ENCODE data around the gene VWA5B2. TPM values are rescaled to one million over a fixed set of nuclear protein-coding genes. Genes with fewer than 3 reads are reported as not detected.

The VWA5B2 gene
- total RNA-seq, 1 experiment from 2014 or later: 10.6 TPM

DNA sequence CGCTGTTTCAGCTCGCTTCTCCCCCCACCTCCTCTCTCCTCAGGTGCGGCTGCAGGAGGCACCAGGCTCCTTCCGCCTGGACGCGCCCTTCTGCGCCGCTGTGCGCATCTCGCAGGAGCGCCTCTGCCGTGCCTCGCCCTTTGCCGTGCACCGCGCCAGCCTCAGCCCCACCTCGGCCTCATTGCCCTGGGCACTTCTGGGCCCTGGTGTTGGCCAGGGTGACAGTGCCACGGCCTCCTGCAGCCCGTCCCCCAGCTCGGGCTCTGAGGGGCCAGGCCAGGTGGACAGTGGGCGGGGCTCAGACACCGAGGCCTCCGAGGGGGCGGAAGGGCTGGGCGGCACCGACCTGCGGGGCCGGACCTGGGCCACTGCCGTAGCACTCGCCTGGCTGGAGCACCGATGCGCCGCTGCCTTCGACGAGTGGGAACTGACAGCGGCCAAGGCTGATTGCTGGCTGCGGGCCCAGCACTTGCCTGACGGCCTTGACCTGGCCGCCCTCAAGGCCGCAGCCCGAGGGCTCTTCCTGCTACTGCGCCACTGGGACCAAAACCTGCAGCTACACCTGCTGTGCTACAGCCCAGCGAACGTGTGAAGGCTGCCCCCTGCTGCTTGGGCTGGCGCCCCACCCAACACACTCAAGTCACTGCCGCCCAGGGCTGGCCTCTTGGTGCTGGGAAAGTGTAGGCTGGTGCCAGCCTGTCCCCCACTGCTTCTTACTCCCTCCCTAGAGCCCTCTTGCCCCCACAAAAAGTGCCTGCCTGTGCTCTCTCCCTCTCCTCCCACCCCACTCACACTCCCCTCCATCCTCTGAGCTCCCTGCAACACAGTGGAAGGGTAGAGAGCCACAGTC is 12.3 kb downstream of the VWA5B2 start:
- H3K27ac ChIP-seq (ENCODE audit: low read depth, low read length): no peak overlapping the region; the same call in 1 of the 2 replicates
- no peaks in the 10 kb centered on the region for H4K20me1 ChIP-seq (ENCODE audit: insufficient read depth)
- TF ChIP-seq POLR2AphosphoS5 (IDR thresholded peaks at IDR 0.05; ENCODE audit: low read depth, low read length) (peak; percentile 41; the same call in 1 of the 2 replicates), SP1 (IDR thresholded peaks at IDR 0.05; ENCODE audit: low read depth) (no peak), RAD21 (IDR thresholded peaks at IDR 0.05; ENCODE audit: low read depth) (no peak), CTCF (IDR thresholded peaks at IDR 0.05 in 2 of 3, conservative IDR thresholded peaks at IDR 0.05 in 1 of 3; ENCODE audit: borderline replicate concordance in 1 of 3, insufficient read depth in 1 of 3, low read depth in 2 of 3, low read length in 2 of 3) (peak in 2 of 3 experiments; percentile 41 to 49; a peak in 4 of 6 replicates)
- no peaks in the 10 kb centered on the region for H3K9me3 ChIP-seq (ENCODE audit: control insufficient read depth in 1 of 2, insufficient read depth in 1 of 2, low read depth in 1 of 2, low read length in 2 of 2)
- H2AFZ ChIP-seq (ENCODE audit: low read depth, low read length, poor library complexity, severe bottlenecking): no peak overlapping the region
- no peak overlapping the region for H3K9ac ChIP-seq (ENCODE audit: low read length)
- ATAC-seq: peak; percentile 81
- no peaks in the 10 kb centered on the region for H3K27me3 ChIP-seq (ENCODE audit: insufficient read depth, low read length)
- POLR2A ChIA-PET: no interaction called here
- peaks cover 28 to 38% of the 10 kb centered on the region in 2 experiments; a peak in 3 of 4 replicates for H3K36me3 ChIP-seq (ENCODE audit: control insufficient read depth in 1 of 2, insufficient read depth in 2 of 2, low read length in 2 of 2)
- no peak overlapping the region for H3K4me2 ChIP-seq (ENCODE audit: low read length)
- no peak for DNase-seq (ENCODE audit: low read depth, low spot score)
- RAD21 ChIA-PET (ENCODE audit: low non-redundant PET in 1 of 2, low total read pairs in 2 of 2, uncharacterized antibody in 2 of 2, unreplicated experiment in 2 of 2): interaction anchor here in 1 of 2 experiments (0.8 kb wide), 1 partner anchor 96 kb away, joined by 3 read pairs; no protein-coding TSS in a partner anchor
- CTCF ChIA-PET: interaction anchor here (0.8 to 1.8 kb wide), 4 partner anchors 8 to 97 kb away, joined by 3 to 6 read pairs (median 4); no protein-coding TSS in a partner anchor
- no peaks in the 10 kb centered on the region for H3K4me1 ChIP-seq (ENCODE audit: control insufficient read depth in 1 of 2, insufficient read depth in 2 of 2, low read length in 2 of 2)
- no TSS peak for BruUV-seq (replicated peaks)
- intact Hi-C loops (cut with micrococcal nuclease): no loop called here
- no peaks in the 10 kb centered on the region for H3K9me2 ChIP-seq (ENCODE audit: insufficient read depth)
- H3K4me3 ChIP-seq (replicated peaks in 1 of 2; ENCODE audit: low read depth in 1 of 2, low read length in 2 of 2): no peak overlapping the region
- H3K79me2 ChIP-seq (ENCODE audit: insufficient read depth, low read length): peaks cover 16% of the 10 kb centered on the region

- peaks cover 28 to 38% of the 10 kb centered on the region in 2 experiments; a peak in 3 of 4 replicates for H3K36me3 ChIP-seq (ENCODE audit: control insufficient read depth in 1 of 2, insufficient read depth in 2 of 2, low read length in 2 of 2)
- no peak overlapping the region for H2AFZ ChIP-seq (ENCODE audit: low read depth, low read length, poor library complexity, severe bottlenecking)
- no peak for DNase-seq (ENCODE audit: low read depth, low spot score)
- peaks cover 21% of the 10 kb centered on the region for H3K79me2 ChIP-seq (ENCODE audit: insufficient read depth, low read length)
- H3K4me1 ChIP-seq (ENCODE audit: control insufficient read depth in 1 of 2, insufficient read depth in 2 of 2, low read length in 2 of 2): peaks cover 0 to under 1% of the 10 kb centered on the region in 2 experiments; a peak in 2 of 4 replicates
- no peaks in the 10 kb centered on the region for H3K27me3 ChIP-seq (ENCODE audit: insufficient read depth, low read length)
- ChIA-PET CTCF (interaction anchor here (0.8 to 1.2 kb wide), 3 partner anchors 15 to 98 kb away, joined by 3 to 6 read pairs (median 4); no protein-coding TSS in a partner anchor), RAD21 (ENCODE audit: low non-redundant PET in 1 of 2, low total read pairs in 2 of 2, uncharacterized antibody in 2 of 2, unreplicated experiment in 2 of 2) (no interaction called here), POLR2A (no interaction called here)
- no peak overlapping the region for H3K9ac ChIP-seq (ENCODE audit: low read length)
- no peak overlapping the region; the same call in 1 of the 2 replicates for H3K27ac ChIP-seq (ENCODE audit: low read depth, low read length)
- no peaks in the 10 kb centered on the region for H4K20me1 ChIP-seq (ENCODE audit: insufficient read depth)
- BruUV-seq (replicated peaks): no TSS peak
- intact Hi-C loops (cut with micrococcal nuclease): no loop called here
- H3K9me3 ChIP-seq (ENCODE audit: control insufficient read depth in 1 of 2, insufficient read depth in 1 of 2, low read depth in 1 of 2, low read length in 2 of 2): no peaks in the 10 kb centered on the region
- no peak overlapping the region for H3K4me3 ChIP-seq (replicated peaks in 1 of 2; ENCODE audit: low read depth in 1 of 2, low read length in 2 of 2)
- no peak for ATAC-seq
- TF ChIP-seq FOSL1 (IDR thresholded peaks at IDR 0.05; ENCODE audit: low read depth): no peak
- TF ChIP-seq, protein P1, sequence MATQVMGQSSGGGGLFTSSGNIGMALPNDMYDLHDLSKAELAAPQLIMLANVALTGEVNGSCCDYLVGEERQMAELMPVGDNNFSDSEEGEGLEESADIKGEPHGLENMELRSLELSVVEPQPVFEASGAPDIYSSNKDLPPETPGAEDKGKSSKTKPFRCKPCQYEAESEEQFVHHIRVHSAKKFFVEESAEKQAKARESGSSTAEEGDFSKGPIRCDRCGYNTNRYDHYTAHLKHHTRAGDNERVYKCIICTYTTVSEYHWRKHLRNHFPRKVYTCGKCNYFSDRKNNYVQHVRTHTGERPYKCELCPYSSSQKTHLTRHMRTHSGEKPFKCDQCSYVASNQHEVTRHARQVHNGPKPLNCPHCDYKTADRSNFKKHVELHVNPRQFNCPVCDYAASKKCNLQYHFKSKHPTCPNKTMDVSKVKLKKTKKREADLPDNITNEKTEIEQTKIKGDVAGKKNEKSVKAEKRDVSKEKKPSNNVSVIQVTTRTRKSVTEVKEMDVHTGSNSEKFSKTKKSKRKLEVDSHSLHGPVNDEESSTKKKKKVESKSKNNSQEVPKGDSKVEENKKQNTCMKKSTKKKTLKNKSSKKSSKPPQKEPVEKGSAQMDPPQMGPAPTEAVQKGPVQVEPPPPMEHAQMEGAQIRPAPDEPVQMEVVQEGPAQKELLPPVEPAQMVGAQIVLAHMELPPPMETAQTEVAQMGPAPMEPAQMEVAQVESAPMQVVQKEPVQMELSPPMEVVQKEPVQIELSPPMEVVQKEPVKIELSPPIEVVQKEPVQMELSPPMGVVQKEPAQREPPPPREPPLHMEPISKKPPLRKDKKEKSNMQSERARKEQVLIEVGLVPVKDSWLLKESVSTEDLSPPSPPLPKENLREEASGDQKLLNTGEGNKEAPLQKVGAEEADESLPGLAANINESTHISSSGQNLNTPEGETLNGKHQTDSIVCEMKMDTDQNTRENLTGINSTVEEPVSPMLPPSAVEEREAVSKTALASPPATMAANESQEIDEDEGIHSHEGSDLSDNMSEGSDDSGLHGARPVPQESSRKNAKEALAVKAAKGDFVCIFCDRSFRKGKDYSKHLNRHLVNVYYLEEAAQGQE (IDR thresholded peaks at IDR 0.05; ENCODE audit: low read depth): no peak
- TF ChIP-seq ATF3 (IDR thresholded peaks at IDR 0.05): no peak
- TF ChIP-seq SP1 (IDR thresholded peaks at IDR 0.05; ENCODE audit: low read depth): no peak
- H3K4me2 ChIP-seq (ENCODE audit: low read length): no peak overlapping the region
- no peaks in the 10 kb centered on the region for H3K9me2 ChIP-seq (ENCODE audit: insufficient read depth)
Observed at GRCh38 chr3:184242297-184242685, 12.9 kb downstream of the VWA5B2 start.
